HL-60 (cell line): Measurements from ENCODE around the gene FAIM.

Experiments used
- CTCF ChIP-seq: IDR thresholded peaks from one replicate; pipeline ENCODE4 v1.5.1; 2011; ENCODE audit warnings: low read length, control low read depth, inconsistent platforms; ENCODE audit not compliant: insufficient read depth
- POLR2AphosphoS5 ChIP-seq: IDR thresholded peaks from 2 replicates; pipeline ENCODE4 v1.6.1; 2012; ENCODE audit warnings: low read depth
- REST ChIP-seq: IDR thresholded peaks from 2 replicates; pipeline ENCODE4 v1.6.1; 2012; ENCODE audit warnings: low read depth; ENCODE audit not compliant: insufficient replicate concordance
- SPI1 ChIP-seq: IDR thresholded peaks from 2 replicates; pipeline ENCODE4 v1.6.1; 2012; ENCODE audit warnings: low read depth, mild to moderate bottlenecking, borderline replicate concordance

GRCh38 chr3:138588445-138588844 lies 20.1 kb upstream of the FAIM start:
- TF ChIP-seq CTCF (no peak), POLR2AphosphoS5 (no peak), REST (no peak), SPI1 (no peak)
